ENCODE results near the gene LRRC47.

LRRC47 gene

GRCh38 chr1:3796215-3797061, at the start of gene LRRC47:
Gene LRRC47, minus strand, starts transcription at chr1:3796498. Its CDS starts 22 bp downstream, at chr1:3796476.
- peak; percentile 95 for DNase-seq

DNA sequence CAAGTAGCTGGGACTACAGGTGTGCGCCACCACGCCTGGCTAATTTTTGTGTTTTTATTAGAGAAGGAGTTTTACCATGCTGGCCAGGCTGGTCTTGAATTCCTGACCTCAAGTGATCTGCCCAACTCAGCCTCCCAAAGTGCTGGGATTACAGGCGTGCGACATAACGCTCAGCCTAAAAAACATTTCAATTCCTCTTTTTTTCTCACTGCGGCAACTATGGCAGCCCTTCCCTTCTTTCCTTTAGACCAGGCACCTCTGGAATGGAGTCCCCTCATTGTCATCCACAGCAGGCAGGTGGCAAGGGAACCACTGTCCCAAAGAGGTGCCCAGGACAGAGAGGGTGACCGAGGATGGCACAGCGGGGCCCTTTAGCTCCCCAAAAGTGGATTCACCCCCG, 46.6 kb upstream of the LRRC47 start:
- no peak for DNase-seq

- no peak for DNase-seq
Observed at GRCh38 chr1:3841491-3841890, 45.2 kb upstream of the LRRC47 start.

DNA sequence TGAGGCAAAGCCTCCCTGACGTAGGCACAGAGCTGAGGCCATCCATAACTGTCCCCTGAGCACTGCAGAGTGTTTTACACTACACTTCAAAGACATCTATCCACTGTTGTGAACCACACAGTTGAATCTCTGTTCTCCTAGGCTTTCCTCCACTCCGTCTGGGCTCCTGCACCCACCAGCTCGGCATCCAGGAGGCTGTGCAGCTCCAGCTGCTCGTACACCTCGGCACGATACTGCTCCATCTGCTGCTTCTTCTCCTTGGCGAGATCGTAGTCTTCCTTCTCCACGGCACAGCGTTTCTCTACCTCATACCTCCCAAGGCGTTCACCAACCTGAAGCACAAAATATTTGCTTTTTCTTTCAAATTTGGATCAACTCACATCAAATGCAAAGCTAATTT, 42.5 kb upstream of the LRRC47 start:
- DNase-seq: no peak

- DNase-seq: no peak
Observed at GRCh38 chr1:3837685-3838084, 41.4 kb upstream of the LRRC47 start.

DNA sequence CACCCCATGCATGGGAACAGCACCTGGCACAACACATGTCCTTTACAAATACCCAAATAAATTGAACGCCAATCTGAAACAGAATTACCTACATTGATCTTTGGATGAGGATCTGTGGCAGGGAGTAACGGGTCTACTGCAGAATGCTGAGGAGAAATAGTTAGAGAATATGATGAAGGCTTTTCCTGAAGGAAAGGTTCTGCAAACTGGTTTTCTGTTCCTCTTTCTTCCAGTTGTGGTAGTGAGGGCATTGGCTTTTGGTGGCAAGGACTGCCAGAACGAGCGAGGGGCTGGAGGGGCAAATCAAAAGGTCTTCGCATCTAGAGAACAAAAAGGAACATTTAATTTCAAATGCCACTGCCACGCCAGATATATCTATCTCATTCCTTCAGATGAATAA, 40.9 kb upstream of the LRRC47 start:
- DNase-seq: no peak

GRCh38 chr1:3836421-3836820, 40.1 kb upstream of the LRRC47 start:
- DNase-seq: no peak

GRCh38 chr1:3834701-3835100, 38.4 kb upstream of the LRRC47 start:
- no peak for DNase-seq

GRCh38 chr1:3831689-3832088, 35.4 kb upstream of the LRRC47 start:
- no peak for DNase-seq

- no peak for DNase-seq
Observed at GRCh38 chr1:3828391-3828790, 32.1 kb upstream of the LRRC47 start.

GRCh38 chr1:3827813-3828307, 31.6 kb upstream of the LRRC47 start:
- DNase-seq: no peak

- DNase-seq: no peak
Observed at GRCh38 chr1:3825356-3825755, 29.1 kb upstream of the LRRC47 start.

- no peak for DNase-seq
Observed at GRCh38 chr1:3824650-3825049, 28.4 kb upstream of the LRRC47 start.

DNA sequence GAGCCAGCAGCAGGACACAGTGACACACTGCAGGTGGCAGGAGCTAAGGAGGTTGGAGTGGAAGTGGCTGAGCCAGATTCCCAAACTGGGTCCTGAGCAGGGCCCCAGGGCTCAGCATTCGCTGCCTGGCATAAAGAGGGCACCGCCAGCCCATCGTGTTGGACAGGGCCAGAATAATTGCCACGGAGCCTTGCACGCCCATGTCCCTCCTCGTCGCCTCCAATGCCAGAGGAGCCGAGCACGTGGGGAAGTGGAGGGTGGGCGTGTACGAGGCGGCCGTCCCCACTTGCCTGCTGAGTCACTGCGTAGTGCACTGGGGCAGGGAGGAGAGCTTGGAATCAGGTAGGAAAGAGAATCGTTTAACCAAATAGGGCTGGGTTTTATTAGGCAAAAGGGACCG, 26.1 kb upstream of the LRRC47 start:
- DNase-seq: no peak

DNA sequence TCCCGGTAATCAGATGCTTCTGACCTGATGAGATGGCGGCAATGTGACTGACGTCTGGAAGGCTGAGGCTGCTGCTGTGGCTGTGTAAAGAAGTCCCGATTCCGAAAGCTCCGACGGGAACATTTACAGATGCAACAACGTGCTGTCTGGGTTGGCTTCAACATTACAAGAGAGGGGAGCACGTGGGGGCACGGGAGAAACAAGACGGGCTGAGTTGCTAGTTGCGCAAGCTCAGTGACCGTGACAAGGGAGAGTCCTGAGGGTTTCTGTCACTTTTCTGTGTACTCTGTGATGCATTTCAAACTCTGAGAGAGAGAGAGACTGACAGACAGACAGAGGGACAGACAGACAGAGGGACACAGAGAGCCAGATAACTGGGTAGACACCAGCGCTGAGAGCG, 25.6 kb upstream of the LRRC47 start:
- DNase-seq: no peak

- DNase-seq: no peak
Observed at GRCh38 chr1:3821447-3821846, 25.1 kb upstream of the LRRC47 start.

- no peak for DNase-seq
Observed at GRCh38 chr1:3821004-3821403, 24.7 kb upstream of the LRRC47 start.

- no peak for DNase-seq
Observed at GRCh38 chr1:3820316-3820715, 24.0 kb upstream of the LRRC47 start.

DNA sequence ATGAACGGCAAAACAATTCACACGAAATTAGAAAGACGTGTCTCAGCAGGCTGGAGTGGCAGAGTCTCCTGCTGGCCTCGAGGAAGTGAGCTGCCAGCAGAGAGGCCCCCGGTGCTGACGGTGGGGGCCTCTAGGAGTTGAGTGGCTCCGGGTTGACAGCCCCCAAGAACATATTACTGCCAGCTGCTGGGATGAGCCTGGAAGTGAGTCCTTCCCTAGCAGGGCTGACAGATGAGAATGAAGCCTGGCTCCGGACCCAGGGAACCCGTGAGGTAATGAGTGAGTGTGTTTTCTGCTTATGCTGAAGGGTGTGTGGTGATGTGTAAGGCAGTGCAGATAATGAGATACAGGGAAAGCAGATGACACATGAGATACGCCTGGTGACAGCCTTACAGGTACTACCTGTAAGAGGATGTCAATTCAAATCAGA, 23.5 kb upstream of the LRRC47 start:
- DNase-seq: no peak

DNA sequence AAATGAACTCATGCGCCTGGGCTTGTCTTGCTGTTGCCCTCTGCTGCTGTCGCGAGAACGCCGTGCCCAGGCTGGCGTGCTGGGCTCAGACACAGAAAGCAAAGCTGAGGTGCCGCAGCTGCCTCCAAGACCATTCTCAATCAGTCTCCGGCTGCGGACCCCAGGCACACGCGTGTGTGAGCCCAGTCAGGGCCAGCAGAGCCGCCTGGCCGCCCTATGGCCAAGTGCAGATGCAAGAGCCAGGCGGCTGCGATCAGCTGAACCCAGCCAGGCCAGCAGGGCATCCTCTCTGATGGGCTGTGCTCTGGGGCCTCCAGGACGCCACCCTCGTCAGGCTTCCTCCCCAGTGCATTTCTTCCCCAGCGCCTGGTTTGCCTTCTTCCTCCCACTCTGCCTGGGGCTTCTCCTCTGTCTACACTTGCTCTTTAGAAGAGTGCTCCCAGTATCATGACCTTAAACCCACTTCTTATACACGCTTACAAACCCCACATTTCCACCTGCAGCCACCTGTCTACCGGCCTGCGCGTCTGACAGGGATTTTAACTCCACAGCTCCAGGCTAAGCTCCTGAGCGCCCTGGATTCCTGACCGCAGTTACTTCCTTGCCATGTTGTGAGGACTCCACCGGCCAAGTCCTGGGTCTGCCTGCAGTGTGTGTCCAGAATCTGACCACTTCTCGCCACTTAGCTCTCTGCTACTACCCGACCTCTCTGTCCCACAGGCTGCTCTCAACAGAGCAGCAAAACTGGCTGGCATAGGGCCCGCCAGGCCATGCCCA, 21.7 kb upstream of the LRRC47 start:
- DNase-seq: no peak

GRCh38 chr1:3817138-3817740, 20.9 kb upstream of the LRRC47 start:
- DNase-seq: no peak

DNA sequence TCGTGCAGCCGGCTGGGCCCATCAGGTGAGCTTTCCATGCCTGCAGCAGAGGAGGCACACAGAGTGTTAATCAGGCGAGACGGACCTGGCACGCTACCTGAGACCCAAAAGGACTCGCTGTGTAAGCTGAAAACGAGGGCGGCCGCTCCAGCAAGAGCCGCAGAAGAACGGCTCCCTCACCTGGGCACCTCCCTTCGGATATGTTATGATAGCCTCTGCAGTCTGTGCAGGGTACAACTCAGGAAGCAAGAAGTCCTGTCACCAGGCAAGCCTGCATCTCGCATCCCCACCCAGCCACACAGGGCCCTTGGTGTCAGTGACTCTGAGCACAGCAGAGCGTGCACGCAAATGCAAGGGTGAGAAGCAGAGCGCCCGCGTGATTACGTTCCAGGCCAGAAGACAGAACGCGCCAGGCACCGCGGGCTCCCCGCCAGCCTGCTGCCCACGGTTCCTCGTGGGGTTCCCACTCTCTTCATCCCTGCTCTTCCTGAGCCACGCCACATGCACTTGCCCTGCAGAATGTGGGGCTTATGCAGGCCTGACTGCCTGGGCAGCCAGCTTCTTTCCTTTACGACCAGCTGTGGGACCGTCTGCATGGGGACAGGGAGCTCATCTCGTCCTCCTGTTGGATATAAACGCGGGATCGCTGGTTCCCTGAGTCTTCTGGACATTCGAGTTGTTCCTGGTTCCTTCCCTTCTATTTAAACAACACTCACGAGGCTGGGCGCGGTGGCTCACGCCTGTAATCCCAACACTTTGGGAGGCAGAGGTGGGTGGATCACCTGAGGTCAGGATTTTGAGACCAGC, 20.2 kb upstream of the LRRC47 start:
- DNase-seq: no peak
